ENCODE measurements around the gene G6PC2.
"Not testable (repeated sequence)": the region's sequence is repeated elsewhere in the genome, so short reads cannot be mapped to it uniquely, and the experiment has no call there.

DNA sequence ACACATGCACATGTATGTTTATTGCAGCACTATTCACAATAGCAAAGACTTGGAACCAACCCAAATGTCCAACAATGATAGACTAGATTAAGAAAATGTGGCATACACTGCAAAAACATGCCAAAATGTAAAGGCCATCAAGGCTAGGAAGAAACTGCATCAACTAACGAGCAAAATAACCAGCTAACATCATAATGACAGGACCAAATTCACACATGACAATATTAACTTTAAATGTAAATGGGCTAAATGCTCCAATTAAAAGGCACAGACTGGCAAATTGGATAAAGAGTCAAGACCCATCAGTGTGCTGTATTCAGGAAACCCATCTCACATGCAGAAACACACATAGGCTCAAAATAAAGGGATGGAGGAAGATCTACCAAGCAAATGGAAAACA lies 33.9 kb upstream of the G6PC2 start:
- not testable (repeated sequence) for TF ChIP-seq ATF1 (CRISPR knock-in tag; IDR thresholded peaks at IDR 0.05)
- TF ChIP-seq, protein P1, sequence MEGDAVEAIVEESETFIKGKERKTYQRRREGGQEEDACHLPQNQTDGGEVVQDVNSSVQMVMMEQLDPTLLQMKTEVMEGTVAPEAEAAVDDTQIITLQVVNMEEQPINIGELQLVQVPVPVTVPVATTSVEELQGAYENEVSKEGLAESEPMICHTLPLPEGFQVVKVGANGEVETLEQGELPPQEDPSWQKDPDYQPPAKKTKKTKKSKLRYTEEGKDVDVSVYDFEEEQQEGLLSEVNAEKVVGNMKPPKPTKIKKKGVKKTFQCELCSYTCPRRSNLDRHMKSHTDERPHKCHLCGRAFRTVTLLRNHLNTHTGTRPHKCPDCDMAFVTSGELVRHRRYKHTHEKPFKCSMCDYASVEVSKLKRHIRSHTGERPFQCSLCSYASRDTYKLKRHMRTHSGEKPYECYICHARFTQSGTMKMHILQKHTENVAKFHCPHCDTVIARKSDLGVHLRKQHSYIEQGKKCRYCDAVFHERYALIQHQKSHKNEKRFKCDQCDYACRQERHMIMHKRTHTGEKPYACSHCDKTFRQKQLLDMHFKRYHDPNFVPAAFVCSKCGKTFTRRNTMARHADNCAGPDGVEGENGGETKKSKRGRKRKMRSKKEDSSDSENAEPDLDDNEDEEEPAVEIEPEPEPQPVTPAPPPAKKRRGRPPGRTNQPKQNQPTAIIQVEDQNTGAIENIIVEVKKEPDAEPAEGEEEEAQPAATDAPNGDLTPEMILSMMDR (IDR thresholded peaks at IDR 0.05), result not testable (repeated sequence)
